ENCODE data around the gene CST9.
"Not testable (repeated sequence)": the region's sequence is repeated elsewhere in the genome, so short reads cannot be mapped to it uniquely, and the experiment has no call there.

Gene CST9

GRCh38 chr20:23587631-23588030, 18.1 kb downstream of the CST9 start:
- no peak for DNase-seq (ENCODE audit: low read depth in 2 of 2)

DNA sequence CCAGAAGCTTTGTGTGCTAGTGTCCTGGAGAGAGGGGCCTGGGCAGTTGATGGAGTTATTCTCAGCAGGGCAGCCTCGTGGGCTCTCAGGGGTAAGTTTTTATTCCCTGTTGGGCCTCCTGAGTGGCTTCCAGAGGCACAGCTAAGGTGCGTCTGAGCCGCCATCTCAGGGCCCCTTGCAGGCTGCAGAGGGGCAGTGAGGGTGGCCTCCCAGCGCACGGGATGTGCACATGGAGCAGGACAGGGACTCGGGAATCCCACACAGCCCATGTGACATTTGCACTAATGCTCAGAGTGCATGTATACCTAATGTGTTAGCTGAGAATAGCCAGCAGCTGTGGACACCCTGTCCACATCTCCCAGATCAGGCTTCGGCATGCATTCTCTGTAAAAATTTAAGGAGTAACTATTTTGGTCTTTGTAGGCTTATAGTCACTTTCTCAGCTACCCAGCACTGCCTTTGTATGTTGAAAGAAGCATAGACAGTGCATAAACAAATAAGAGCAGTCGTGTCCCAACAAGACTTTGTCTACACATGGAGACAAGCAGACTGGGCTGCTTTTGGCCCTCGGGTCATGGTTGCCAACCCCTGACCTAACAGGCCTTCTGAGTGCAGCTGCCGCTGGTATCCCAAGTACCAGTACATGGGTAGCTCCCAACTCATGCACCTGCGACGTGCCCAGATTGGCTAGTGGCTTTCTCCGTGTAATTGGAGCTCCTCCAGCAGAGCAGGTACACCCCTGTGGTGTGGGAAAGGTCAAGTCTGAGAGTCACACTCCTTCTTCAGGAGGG, 18.8 kb downstream of the CST9 start:
- DNase-seq (ENCODE audit: low read depth in 2 of 2) = no peak

- no peak for DNase-seq (ENCODE audit: low read depth in 2 of 2)
Observed at GRCh38 chr20:23585808-23586734, 19.6 kb downstream of the CST9 start.

GRCh38 chr20:23585449-23585807, 20.3 kb downstream of the CST9 start:
- no peak for DNase-seq (ENCODE audit: low read depth in 2 of 2)

- no peak for DNase-seq (ENCODE audit: low read depth in 2 of 2)
Observed at GRCh38 chr20:23584434-23585199, 21.1 kb downstream of the CST9 start.

- DNase-seq (ENCODE audit: low read depth in 2 of 2) = no peak
Observed at GRCh38 chr20:23583526-23583925, 22.2 kb downstream of the CST9 start.

GRCh38 chr20:23582293-23582692, 23.4 kb downstream of the CST9 start:
- no peak for DNase-seq (ENCODE audit: low read depth in 2 of 2)

DNA sequence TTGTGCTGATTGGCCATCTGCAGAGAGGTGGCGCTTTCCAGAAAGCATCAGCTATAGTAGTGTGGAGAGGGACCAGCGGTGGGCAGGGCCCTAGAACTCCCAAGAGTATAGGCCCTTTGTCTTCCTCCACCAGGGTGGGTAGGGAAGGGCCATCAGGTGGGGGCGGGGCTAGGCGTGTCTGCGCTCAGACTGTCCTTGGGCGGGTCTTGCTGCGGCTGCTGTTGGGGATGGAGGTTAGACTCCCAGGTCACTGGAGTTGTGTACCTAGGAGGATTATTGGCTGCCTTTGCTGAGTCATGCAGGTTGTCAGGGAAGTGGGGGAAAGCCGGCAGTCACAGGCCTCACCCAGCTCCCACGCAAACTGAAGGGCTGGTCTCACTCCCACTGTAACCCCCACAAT, 23.9 kb downstream of the CST9 start:
- DNase-seq (ENCODE audit: low read depth in 2 of 2) = not testable (repeated sequence)

DNA sequence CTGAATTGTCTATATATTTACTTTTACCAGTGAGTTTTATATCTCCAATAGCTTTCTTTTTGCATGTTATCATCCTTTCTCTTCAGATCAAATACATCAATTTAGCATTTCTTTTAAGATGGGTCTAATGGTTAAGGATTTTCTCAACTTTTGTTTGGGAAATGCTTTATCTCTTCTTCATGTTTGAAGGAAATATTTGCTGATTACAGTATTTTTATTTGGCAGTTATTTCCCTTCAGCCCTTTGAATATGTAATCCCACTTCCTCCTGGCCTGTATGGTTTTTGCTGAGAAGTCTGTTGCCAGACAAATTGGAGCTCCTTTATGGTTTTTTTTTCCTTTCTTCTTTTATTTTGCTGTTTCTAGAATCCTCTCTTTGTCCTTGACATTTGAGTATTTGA, 30.7 kb downstream of the CST9 start:
- DNase-seq (ENCODE audit: low read depth in 2 of 2) = no peak

DNA sequence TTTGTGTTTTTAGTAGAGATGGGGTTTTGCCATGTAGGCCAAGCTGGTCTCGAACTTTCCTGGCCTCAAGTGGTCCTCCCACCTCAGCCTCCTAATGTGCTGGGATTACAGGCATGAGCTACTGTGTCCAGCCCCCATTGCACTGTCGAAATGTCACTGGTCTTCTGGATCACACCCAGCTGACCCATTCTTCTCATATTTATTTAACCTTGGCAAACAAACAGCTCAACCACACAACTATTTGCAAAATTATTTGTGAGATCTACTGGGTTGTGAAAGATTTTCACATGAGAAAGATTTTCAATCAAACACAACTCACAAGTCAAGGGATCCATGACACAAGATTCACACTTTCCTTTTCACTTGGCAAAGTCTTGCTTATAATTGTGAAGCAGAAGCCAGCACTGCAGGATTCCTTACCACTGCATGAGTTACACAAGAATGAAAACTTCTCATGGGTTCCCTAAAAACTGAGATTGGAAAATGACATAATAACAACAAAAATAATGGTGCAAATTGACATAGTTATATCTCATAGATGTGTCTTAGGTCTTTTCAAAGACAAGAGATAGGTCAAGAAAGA, 35.4 kb downstream of the CST9 start:
- no peak for DNase-seq (ENCODE audit: low read depth in 2 of 2)

DNA sequence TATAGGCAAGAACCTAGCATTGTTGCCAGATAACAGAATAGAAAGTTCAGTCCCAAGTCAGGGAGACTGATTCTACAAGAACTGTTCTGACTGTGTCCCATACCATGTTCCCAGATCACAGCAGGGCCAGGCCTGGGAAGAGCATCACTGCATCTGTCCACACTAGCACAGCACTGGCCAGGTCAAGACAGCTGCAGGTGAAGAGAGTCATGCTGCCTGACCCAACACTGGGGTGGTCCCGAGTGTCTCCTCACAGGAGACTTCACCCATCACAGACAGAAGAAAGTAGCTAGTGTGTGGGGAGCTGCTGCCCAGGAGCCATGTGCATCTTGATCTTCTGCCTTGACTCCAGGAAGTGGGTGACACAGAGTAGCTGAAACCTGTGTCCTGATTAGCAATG, 36.1 kb downstream of the CST9 start:
- DNase-seq (ENCODE audit: low read depth in 2 of 2) = no peak

- no peak for DNase-seq (ENCODE audit: low read depth in 2 of 2)
Observed at GRCh38 chr20:23568971-23569330, 36.8 kb downstream of the CST9 start.

- DNase-seq (ENCODE audit: low read depth in 2 of 2) = no peak
Observed at GRCh38 chr20:23568320-23568970, 37.3 kb downstream of the CST9 start, which contains the start of gene CST9L. Gene CST9L (minus strand): TSS chr20:23568484. CDS start chr20:23568450, 34 bp downstream.

DNA sequence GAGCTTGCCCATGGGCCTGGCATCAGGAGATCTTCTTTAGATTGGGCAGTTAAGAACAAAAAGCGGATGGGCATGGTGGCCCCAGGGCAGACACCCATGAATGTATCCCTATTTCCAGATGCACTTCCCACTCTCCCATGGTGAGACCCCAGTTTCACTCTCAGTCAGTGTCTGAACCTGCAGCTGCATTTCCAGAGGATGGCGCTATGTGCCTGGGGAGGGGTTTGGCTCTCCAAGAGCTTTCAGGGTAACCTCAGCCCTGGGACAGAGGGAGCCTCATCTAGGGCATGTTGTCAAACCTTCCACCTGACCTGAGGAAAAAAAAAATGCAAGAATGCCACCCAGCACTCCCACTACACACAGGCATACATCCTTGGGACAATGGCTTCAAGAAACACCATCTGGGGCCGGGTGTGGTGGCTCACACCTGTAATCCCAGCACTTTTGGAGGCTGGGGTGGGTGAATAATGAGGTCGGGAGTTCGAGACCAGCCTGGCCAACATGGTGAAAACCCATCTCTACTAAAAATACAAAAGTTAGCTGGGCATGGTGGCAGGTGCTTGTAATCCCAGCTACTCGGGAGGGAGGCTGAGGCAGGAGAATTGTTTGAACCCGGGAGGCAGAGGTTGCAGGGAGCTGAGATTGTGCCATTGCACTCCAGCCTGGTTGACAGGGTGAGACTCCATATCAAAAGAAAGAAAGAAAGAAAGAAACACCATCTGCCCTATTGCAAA, 39.4 kb downstream of the CST9 start:
- DNase-seq (ENCODE audit: low read depth in 2 of 2) = no peak

DNA sequence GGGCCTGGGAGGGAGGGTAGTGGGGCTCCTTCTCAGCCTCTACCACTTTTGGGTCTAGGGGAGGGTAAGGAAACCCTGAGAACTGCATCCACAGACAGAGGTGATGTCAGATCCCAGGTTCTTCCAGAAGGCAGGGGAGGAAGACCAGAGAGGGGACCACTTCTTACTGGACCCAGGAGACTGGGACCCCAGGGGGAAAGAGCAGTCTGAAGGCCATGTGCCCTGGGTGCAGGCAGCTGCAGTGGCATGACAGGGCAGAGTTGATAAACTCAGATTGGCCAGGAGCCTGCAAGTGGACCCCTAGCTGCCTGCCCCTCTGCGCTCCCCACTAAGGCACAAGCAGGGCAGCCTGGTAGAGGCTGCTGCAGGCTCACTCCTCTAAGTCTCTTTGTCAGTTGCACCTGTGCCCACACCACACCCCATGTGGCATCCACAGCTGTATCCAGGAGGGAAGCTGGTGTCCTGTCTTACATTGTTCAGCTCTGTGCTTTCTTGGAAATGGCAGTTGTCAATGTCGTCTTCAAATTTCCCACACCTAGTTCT, 40.1 kb downstream of the CST9 start:
- no peak for DNase-seq (ENCODE audit: low read depth in 2 of 2)

DNA sequence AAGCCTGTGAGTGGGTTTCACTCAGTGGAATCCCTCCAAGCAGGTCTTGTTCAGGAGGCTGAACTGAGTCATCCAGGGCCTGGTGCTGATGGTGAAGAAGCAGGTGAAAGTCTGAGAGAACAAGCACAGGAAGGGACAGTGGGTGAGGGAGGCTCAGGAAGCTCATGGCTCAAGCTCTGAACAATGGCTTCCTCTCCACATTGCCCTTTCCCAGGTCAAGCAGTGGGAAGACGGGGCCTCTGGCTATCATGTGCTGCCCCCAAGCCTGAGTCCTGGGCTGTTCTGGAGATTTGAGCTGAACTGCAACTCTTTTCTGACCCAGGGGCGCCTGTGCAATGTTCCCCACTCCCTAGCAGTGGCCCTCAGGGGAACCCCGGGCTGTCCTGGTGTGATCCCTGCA, 40.8 kb downstream of the CST9 start:
- DNase-seq (ENCODE audit: low read depth in 2 of 2) = no peak

DNA sequence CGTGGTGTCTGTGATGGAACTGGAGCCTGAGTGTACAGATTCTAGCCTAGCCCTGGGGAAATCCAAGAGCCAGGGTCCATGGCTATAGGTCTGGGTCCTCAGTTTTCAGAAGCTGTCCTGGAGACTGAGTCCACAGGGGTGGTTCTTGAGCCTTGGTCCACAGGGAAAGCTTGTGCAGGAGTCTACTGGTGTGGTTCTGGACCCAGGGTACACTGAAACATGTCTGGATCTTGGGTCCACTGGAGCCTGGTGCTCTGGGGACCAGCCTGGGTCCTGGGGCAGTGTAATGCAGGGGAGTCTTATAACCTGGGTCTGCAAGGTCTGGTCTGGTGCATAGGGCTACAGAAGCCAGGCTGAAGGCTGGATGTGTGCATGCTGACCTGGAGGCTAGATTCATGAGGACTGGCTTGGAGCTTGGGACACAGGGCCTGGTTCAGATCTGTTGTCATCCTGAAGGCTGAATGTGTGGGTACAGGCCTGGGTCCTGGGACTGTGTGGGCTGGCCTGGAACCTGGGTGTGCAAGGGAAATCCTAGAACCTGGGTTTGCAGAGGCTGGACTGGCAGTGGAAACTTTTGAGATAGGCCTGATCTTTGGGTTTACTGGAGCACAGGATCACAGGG, 42.9 kb downstream of the CST9 start:
- no peak for DNase-seq (ENCODE audit: low read depth in 2 of 2)

- no peak for DNase-seq (ENCODE audit: low read depth in 2 of 2)
Observed at GRCh38 chr20:23554401-23554800, 51.3 kb downstream of the CST9 start.
